Fibroblast of skin of right biceps (primary cell): Measurements from ENCODE around the gene FNIP2.

Experiments
- DNase-seq: peaks from one replicate; pipeline ENCODE4 v3.0.0-alpha.2; 2013

FNIP2 gene

GRCh38 chr4:158841540-158841939 lies 72.7 kb downstream of the FNIP2 start:
- DNase-seq: no peak

GRCh38 chr4:158845311-158846041 lies 76.7 kb downstream of the FNIP2 start:
- DNase-seq: no peak

- DNase-seq: no peak
Measured at GRCh38 chr4:158847535-158847934, 78.7 kb downstream of the FNIP2 start.

GRCh38 chr4:158849681-158850080 lies 80.9 kb downstream of the FNIP2 start:
- no peak for DNase-seq

- no peak for DNase-seq
Measured at GRCh38 chr4:158850371-158850770, 81.5 kb downstream of the FNIP2 start.

- peak; percentile 30 for DNase-seq
Measured at GRCh38 chr4:158850800-158851644, 82.2 kb downstream of the FNIP2 start.

GRCh38 chr4:158854236-158854635 lies 85.4 kb downstream of the FNIP2 start:
- no peak for DNase-seq

GRCh38 chr4:158856852-158857251 lies 88.0 kb downstream of the FNIP2 start:
- DNase-seq: peak; percentile 50

GRCh38 chr4:158857951-158858350 lies 89.1 kb downstream of the FNIP2 start:
- DNase-seq: no peak

- DNase-seq: peak; percentile 58
Measured at GRCh38 chr4:158858410-158859199, 89.8 kb downstream of the FNIP2 start.

- DNase-seq: peak; percentile 8
Measured at GRCh38 chr4:158859661-158860060, 90.8 kb downstream of the FNIP2 start.

GRCh38 chr4:158860856-158861255 lies 92.0 kb downstream of the FNIP2 start:
- DNase-seq: no peak

- DNase-seq: no peak
Measured at GRCh38 chr4:158861281-158861680, 92.5 kb downstream of the FNIP2 start.

- DNase-seq: no peak
Measured at GRCh38 chr4:158861766-158862165, 92.9 kb downstream of the FNIP2 start.

GRCh38 chr4:158863296-158863695 lies 94.5 kb downstream of the FNIP2 start:
- no peak for DNase-seq

- no peak for DNase-seq
Measured at GRCh38 chr4:158865520-158866177, 96.8 kb downstream of the FNIP2 start.

- DNase-seq: no peak
Measured at GRCh38 chr4:158869001-158869400, 100.2 kb downstream of the FNIP2 start.

GRCh38 chr4:158869761-158870160 lies 100.9 kb downstream of the FNIP2 start:
- no peak for DNase-seq

- DNase-seq: no peak
Measured at GRCh38 chr4:158870282-158870625, 101.4 kb downstream of the FNIP2 start.

- DNase-seq: no peak
Measured at GRCh38 chr4:158870626-158871334, 102.0 kb downstream of the FNIP2 start.

- DNase-seq: no peak
Measured at GRCh38 chr4:158871335-158871724, 102.5 kb downstream of the FNIP2 start.

- peak; percentile 94 for DNase-seq
Measured at GRCh38 chr4:158873795-158874401, 105.1 kb downstream of the FNIP2 start.
